Psoas muscle (tissue), 8 donors: ENCODE data around the gene LINGO1. TPM values are rescaled to one million over a fixed set of nuclear protein-coding genes. Genes with fewer than 3 reads are reported as not detected.

Source experiments
- ATAC-seq, 4 donors: fragments of 200-7000 bp; cut with Tn5 transposase; one replicate each; pipeline ENCODE4 v1.9.1; 2020; ENCODE audit warnings: moderate library complexity in 3 of 4, mild to moderate bottlenecking in 2 of 4
- DNase-seq, 2 donors: peaks; one replicate each; pipeline ENCODE4 v3.0.0-alpha.2; 2020
- H3K27ac ChIP-seq: fragments of 200-600 bp; one replicate; pipeline ENCODE4 v1.8.0; 2022
- H3K27me3 ChIP-seq, 3 donors: fragments of 200-600 bp in 1 of 3; one replicate each; pipeline versions ENCODE4 v1.6.1 to v1.8.0; 2013 to 2022; ENCODE audit warnings: low read length in 2 of 3, mild to moderate bottlenecking in 2 of 3, moderate library complexity in 1 of 3; ENCODE audit not compliant: insufficient read depth in 3 of 3
- H3K36me3 ChIP-seq, 2 donors: fragments of 200-600 bp in 1 of 2; one replicate each; pipeline versions ENCODE4 v1.6.1 to v1.8.0; 2013 to 2022; ENCODE audit warnings: low read depth in 1 of 2, mild to moderate bottlenecking in 1 of 2, moderate library complexity in 1 of 2; ENCODE audit not compliant: insufficient read depth in 1 of 2
- H3K4me1 ChIP-seq: fragments of 200-600 bp; one replicate; pipeline ENCODE4 v1.8.0; 2022
- H3K4me3 ChIP-seq: fragments of 200-600 bp; one replicate; pipeline ENCODE4 v1.8.0; 2022; ENCODE audit warnings: mild to moderate bottlenecking
- H3K9me3 ChIP-seq: fragments of 200-600 bp; one replicate; pipeline ENCODE4 v1.8.0; 2022
- WGBS, 3 donors: extraction: QIAGEN DNeasy Blood & Tissue Kit; methylation state at CpG; one replicate each; pipeline versions ENCODE4 v1.1.6 to v1.1.7; 2013; 5-methylcytosine and 5-hydroxymethylcytosine counted together
- intact Hi-C, 2 donors: fragments of 100-400 bp; cut with DNase I; formaldehyde crosslinking; loops; one replicate each; pipeline versions ENCODE4 v1.11.0 to v1.14.2; 2022
- long read RNA-seq, 2 donors: library from polyadenylated mRNA; unstranded; transcript quantifications; one replicate each; pipeline ENCODE4 v2.0.0, GENCODE V29; 2021
- polyA plus RNA-seq, 3 donors: library from polyadenylated mRNA; stranded (reverse); fragments of 200-250 nt; gene quantifications; one replicate each; pipeline ENCODE4 v1.2.3, GENCODE V29; 2013
- total RNA-seq, 4 donors: library from RNA; stranded (reverse); fragmentation: NEBNext Ultra II Directional in 2 of 4; extraction: Animal tissue kit (Norgen Biotek cat#: 25700) in 2 of 4; gene quantifications; one replicate each; pipeline versions ENCODE4 v1.2.1 to v1.2.4, GENCODE V29; 2021 to 2023
- TF ChIP-seq, protein P1 (sequence below): fragments of 200-600 bp; IDR thresholded peaks from one replicate; pipeline ENCODE4 v1.8.0; 2022; ENCODE audit warnings: antibody characterized with exemption
- donor health status: healthy with polysubstance abuse.
- donor health status: DM: no; HTN: no; CAD: no; lungs with moderate emphysema.
- donor health status: Bipolar disorder and iron deficiency.
- donor health status: healthy.
- donor health status: DM: yes; HTN: yes; CAD: no.
- donor health status: DM: no; HTN: no; CAD: no.
- donor health status: DM: no; HTN: no; CAD: no.
- donor health status: DM: yes; HTN: yes; CAD: no.

The LINGO1 gene, protein sequence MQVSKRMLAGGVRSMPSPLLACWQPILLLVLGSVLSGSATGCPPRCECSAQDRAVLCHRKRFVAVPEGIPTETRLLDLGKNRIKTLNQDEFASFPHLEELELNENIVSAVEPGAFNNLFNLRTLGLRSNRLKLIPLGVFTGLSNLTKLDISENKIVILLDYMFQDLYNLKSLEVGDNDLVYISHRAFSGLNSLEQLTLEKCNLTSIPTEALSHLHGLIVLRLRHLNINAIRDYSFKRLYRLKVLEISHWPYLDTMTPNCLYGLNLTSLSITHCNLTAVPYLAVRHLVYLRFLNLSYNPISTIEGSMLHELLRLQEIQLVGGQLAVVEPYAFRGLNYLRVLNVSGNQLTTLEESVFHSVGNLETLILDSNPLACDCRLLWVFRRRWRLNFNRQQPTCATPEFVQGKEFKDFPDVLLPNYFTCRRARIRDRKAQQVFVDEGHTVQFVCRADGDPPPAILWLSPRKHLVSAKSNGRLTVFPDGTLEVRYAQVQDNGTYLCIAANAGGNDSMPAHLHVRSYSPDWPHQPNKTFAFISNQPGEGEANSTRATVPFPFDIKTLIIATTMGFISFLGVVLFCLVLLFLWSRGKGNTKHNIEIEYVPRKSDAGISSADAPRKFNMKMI
- total RNA-seq (under 1 TPM; 0.25 to 0.62 (median 0.47) TPM), polyA plus RNA-seq (under 1 TPM; 0.28 to 0.61 (median 0.43) TPM)
- long read RNA-seq, donor 1: 0 reads
- long read RNA-seq, donor 2, partial matches to known transcripts: 0 of 1 reads
- long read RNA-seq, donor 2, other reads (novel, unspliced or antisense): 0 of 1 reads

DNA sequence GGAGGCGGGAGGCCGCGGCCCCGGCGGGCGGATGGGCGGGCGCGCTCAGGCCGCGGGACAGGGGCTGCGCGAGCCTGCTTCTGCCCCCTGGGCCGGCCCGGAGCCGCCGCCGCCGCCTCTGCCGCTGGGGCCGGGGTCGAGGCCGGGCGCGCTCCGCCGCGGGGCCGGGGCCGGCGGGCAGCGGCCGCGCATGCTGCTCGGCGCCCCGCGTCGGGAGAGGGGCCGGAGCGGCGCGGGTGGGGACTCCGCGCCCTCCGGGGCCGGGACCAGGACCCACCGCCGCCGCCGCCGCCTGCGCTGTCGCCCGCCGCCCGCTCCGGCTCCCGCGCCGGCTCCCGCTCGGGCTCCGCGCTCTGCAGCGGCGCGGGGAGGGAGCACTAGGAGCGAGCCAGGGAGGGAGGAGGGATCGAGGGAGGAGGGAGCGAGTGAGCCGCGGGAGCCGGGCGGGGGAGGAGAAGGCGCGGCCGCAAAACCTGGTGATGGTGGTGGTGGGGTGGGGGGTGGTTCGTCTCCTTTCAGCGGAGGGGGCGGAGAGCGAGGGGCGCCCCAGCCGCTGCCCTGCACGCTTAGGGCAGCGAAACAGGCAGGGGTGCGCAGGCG lies at the start of gene LINGO1:
LINGO1 (minus strand) TSS at position 379 of the 600 bp plus-strand sequence. CDS start 597 bp downstream, outside the sequence.
- Histone ChIP-seq H3K36me3 (no peaks in the 10 kb centered on the region), H3K4me1 (peaks cover 4% of the 10 kb centered on the region), H3K9me3 (no peaks in the 10 kb centered on the region), H3K27me3 (peaks cover 0 to 60% (median 12%) of the 10 kb centered on the region in 3 donors), H3K27ac (no peak within 1 kb of the TSS), H3K4me3 (peak within 1 kb of the TSS; percentile 65)
- TF ChIP-seq, protein P1, sequence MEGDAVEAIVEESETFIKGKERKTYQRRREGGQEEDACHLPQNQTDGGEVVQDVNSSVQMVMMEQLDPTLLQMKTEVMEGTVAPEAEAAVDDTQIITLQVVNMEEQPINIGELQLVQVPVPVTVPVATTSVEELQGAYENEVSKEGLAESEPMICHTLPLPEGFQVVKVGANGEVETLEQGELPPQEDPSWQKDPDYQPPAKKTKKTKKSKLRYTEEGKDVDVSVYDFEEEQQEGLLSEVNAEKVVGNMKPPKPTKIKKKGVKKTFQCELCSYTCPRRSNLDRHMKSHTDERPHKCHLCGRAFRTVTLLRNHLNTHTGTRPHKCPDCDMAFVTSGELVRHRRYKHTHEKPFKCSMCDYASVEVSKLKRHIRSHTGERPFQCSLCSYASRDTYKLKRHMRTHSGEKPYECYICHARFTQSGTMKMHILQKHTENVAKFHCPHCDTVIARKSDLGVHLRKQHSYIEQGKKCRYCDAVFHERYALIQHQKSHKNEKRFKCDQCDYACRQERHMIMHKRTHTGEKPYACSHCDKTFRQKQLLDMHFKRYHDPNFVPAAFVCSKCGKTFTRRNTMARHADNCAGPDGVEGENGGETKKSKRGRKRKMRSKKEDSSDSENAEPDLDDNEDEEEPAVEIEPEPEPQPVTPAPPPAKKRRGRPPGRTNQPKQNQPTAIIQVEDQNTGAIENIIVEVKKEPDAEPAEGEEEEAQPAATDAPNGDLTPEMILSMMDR: no peak
- DNase-seq: no peak
- 1 to 3% (median 1%) methylated on average over 22 to 81 of the region's 88 CpGs for WGBS, 3 donors
- ATAC-seq: peak in 3 of 4 donors; percentile 5 to 32 (median 20)
- intact Hi-C loops: loop anchor here in 1 of 2 donors (1.0 to 10.0 kb wide), 2 partner anchors 189 to 528 kb away; no protein-coding TSS in a partner anchor

DNA sequence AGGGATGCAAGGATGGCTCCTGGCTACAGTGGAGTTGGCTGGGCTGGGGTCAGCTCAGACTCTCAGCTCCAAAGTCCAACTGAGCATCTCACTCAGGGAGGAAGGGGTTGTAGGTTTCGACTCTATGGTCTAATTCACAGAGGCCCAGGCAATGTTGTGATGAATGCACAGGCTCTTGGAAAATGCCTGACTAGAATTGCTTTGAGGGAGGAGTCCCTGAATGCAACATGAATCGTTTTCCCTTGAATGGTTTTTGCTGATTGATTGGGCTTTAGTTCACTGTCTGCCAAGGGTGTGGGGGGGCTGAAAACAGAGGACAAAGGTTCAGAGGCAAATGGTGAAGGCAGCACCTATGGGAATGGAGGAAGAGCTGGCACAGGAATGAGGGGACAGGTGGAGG lies 48.6 kb upstream of the LINGO1 start:
- TF ChIP-seq, protein P1: no peak
- no peak overlapping the region for H3K27ac ChIP-seq
- ATAC-seq (no peak), DNase-seq (no peak)
- WGBS, 3 donors: 43 to 45% (median 43%) methylated on average over 2 of the region's 2 CpGs
- H3K9me3 ChIP-seq: no peaks in the 10 kb centered on the region
- no peak overlapping the region for H3K4me3 ChIP-seq
- H3K27me3 ChIP-seq: peaks cover 0 to 18% (median 3%) of the 10 kb centered on the region in 3 donors
- intact Hi-C loops: no loop called here
- no peaks in the 10 kb centered on the region for H3K36me3 ChIP-seq
- no peaks in the 10 kb centered on the region for H3K4me1 ChIP-seq

DNA sequence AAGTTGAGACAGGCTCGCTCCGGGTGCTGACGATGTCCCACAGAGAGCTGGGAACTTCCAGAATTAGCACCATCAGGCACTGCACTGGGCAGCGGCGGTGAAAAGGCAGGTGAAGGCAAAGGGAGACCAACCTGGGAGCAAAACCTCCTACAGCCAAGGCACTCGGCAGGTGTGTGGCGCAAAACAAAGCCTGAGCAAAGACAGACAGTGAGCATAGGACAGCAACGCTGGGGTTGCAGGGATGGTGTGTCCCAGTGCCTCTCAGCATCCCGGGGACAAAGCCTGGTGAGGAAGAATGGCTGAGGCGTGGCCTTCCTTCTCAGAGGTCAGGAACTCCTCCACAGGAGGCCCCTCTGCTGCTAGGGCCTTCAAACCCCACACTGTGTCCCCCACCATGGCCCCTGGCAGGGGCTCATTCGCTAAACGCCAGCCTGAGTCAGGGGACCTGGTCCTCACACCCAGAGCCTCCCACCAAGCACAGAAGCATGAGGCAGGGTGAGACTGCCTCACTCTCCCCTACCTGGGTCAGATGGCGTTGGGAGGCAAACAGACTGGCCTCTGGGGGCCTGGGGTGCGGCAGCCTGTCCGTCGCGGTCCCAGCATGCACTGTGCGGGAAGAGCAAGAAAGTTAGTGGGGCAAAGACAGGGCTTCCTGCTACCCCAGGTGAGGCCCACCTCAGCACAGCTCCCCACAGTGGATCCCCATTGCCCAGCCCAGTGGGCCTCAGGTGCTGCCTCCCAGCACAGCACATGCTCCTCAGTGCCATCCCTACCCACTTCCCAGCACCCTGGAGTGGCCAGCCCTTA lies 44.1 kb upstream of the LINGO1 start:
- H3K36me3 ChIP-seq: no peaks in the 10 kb centered on the region
- WGBS, 3 donors: 69 to 77% (median 72%) methylated on average over 17 to 18 of the region's 18 CpGs
- no peak overlapping the region for H3K27ac ChIP-seq
- no peak for DNase-seq
- H3K9me3 ChIP-seq: no peaks in the 10 kb centered on the region
- no peaks in the 10 kb centered on the region for H3K4me1 ChIP-seq
- no peak overlapping the region for H3K4me3 ChIP-seq
- intact Hi-C loops: no loop called here
- peaks cover 0 to 45% (median 2%) of the 10 kb centered on the region in 3 donors for H3K27me3 ChIP-seq
- TF ChIP-seq, protein P1: no peak
- no peak for ATAC-seq

DNA sequence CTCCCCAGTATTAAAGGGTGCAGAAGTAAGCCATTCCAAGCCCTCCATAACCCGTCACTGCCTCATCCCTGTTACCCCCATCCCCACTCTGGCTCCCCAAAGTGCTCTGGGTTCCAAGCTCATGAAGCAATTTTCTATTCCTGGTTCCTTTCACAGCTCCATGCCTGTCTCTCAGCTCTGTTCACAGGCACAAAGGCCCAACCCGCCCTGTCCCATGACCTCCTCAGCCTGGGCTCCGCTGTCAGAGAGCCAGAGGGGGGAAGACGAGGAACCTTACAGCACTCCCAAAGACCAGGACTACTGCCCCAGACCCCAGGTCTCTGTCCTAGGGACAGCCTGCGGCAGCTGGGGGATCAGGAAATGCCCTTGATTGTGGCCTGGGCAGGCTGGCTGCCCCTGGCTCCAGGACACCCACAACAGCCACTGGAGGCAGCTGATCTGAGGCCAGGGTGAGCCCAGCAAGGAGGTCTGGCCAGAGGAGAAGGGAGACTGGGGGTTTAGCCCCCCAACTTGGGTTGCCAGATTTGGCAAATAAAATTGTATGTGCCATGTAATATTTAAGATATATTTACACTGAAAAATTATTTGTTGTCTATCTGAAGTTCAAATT lies 43.2 kb upstream of the LINGO1 start:
- 79 to 85% (median 80%) methylated on average over 4 to 5 of the region's 5 CpGs for WGBS, 3 donors
- intact Hi-C loops: no loop called here
- TF ChIP-seq, protein P1: no peak
- ATAC-seq: no peak
- DNase-seq: no peak
- Histone ChIP-seq H3K27me3 (peaks cover 0 to 53% (median 2%) of the 10 kb centered on the region in 3 donors), H3K4me1 (no peaks in the 10 kb centered on the region), H3K9me3 (no peaks in the 10 kb centered on the region), H3K27ac (no peak overlapping the region), H3K4me3 (no peak overlapping the region), H3K36me3 (no peaks in the 10 kb centered on the region)
